DMS 273 (cell line): ENCODE results near the gene PSME4.
"Not testable (repeated sequence)": the region's sequence is repeated elsewhere in the genome, so short reads cannot be mapped to it uniquely, and the experiment has no call there.

Experiments used
- DNase-seq: peaks from one replicate; lab custom pipeline; 2025; ENCODE audit not compliant: unreplicated experiment; lab: John Stamatoyannopoulos, UW

PSME4 gene

DNA sequence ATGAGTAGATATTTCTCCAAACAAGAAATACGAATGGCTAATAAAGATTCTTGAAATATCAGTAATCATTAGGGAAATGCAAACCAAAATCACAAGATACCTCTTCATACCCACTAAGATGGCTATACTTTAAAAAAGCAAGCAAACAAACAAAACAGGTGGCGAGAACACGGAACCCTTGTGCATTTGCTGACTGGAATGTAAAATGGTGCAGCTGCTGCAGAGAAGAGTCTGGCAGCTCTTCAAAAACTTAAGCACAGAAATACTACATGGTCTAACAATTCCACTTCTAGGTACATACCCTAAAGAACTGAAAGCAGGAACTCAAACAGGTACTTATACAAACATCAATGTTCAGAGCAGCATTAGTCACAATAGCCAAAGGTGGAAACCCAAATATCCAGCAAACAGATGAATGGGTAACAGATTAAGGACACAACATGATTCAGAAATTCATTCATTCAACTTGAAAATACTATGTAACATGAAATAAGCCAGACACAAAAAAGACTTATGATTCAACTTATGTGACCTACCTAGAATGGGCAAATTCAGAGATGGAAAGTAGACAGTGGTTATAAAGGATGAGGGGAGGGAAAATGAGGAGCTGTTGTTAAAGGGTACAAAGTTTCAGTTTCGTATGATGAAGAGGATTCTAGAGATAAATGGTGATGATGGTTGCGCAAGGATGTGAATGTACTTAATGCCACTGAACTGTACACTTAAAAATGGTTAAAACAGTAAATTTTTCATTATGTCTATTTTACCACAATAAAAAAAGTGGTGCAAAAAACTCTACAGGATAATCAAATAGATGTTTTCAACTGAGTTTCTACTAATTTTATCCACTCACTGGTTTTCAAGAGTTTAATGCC is 84.2 kb downstream of the PSME4 start:
- DNase-seq, result no peak

DNA sequence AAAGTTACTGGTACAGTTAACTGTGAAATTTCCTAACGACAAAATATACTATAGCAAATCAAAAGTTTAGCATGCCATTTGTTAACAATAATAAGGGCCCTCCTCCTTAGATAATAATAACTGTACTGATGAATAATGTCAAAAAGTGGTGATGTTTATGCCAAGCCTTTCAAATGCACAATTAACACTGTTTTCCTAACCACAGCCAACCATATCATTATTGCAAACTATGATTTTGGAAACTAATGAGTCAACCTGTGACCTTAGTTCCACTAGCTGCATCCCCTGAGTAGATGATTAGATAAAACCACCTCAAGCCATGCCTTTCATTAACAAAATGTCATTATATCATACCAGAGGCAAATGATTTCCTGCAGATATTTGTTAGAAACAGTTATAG is 85.9 kb downstream of the PSME4 start:
- no peak for DNase-seq

DNA sequence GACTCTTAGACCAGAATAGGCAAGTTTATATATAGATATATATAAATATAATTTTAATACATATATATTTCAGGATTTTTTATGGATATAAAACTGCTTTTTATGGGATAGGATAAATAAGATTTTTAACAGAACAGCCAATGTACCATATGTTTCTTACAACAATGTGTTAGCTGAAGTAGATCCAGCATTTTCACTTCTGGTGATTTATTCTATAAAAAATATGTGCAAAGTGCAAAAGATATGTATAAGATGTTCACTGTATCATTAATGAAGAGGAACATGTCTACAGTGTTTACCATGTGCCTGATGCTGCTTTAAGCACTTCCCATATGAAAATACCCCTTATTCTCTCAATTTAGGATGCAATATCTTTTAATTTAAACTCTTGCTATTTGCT is 88.8 kb downstream of the PSME4 start:
- DNase-seq, result no peak

DNA sequence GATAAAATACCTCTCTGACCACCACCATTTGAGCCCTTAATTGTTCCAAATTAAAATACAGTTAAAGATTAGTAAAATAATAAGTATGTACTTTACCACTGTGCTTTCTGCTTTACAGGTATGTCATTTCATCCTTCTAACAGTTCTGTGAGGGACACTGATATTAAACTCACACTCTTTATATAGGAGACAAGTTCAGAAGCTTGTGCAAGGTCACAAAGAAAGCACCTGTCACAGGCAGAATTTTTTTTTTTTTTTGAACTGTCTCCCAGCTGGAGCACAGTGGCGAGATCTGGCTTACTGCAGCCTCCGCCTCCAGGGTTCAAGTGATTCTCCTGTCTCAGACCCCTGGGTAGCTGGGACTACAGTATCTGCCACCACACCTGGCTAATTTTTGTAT is 89.4 kb downstream of the PSME4 start:
- no peak for DNase-seq

DNA sequence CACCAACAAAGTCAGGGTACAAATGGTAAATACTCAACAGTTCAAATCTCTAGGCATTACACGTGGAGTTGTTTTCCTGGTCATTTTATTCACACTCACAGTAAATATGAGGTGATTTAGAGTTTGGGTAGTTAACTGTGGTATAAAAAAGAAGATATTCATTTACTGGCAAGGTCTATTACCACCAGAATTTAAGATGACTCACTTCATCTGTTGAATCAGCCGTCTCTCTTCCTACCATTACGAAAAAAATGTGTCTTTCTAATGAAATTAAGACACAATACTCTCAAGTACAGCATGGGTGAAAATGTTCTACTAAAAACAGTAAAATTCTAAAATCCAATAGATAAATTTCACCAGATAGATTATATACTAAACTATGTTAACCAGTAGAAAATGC is 90.0 kb downstream of the PSME4 start:
- no peak for DNase-seq

DNA sequence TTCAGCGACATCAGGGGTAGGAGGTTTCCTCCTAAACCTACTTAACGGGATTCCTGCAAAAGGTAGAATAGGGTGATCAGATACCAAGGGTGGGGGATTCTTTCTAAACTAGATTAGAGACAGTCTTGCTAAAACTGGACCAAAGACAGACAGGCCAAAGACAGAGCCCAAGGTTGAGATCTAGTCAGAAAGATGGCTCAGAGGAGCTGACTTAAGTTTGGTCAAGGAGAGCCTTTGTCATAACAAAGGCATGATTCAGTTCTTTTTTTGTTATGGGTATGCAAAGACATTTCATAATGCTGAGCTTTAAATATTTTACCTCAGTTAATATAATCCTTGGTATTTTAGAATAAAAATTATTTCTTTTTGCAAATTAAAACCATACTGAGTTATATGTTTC is 93.2 kb downstream of the PSME4 start:
- DNase-seq, result no peak

DNA sequence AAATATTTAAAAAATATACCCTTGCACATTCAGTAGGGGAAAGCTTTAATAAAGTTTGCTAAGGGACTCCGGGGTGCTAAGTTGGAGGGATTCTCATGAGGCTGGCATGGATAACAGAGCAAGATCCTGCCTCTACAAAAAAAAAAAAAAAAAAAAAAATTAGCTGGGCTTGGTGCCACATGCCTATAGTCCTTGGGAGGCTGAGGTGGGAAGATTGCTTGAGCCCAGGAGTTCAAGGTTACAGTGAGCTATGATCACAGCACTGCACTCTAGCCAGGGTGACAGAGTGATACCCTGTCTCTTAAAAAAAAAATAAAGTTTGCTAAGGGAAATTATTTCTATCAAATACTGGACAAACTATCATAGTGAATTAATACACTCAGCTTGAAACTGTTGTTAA is 93.7 kb downstream of the PSME4 start:
- no peak for DNase-seq

DNA sequence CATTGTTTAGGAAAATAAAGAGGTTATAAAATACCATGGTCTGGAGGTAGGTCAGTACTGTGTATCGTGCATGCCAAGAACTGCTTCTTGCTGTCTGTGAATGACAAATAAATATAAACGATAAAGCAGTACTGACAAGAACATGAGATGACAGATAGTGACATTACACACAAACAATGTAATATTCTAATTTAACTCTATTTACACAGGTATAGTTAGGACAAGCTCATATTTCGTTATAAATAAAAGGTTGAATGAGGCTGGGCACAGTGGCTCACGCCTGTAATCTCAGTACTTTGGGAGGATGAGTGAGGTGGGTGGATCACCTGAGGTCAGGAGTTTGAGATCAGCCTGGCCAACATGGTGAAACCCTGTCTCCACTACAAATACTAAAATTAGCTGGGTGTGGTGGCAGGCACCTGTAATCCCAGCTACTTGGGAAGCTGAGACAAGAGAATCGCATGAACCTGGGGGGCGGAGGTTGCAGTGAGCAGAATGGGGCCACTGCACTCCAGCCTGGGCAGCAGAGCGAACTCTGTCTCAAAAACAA is 96.3 kb downstream of the PSME4 start:
- no peak for DNase-seq

DNA sequence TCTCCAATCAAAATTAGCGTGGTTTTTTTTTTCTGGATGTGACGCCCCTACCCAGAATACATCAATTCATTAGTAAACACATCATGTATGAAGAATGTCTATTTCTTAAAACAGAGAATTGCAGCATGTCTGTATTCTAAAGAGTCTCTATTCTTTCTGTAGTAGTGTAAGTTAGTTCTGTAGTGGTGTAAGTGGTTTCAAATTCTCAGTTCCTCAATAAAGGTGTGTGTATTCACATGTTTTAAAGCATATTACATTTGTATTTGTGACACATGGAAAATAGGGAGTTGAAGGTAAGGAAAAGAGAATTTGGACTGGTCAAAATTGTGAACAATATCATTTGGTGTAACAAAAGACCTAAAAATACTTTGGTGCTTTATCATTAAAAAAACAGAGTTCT is 103.0 kb downstream of the PSME4 start:
- DNase-seq, result no peak

DNA sequence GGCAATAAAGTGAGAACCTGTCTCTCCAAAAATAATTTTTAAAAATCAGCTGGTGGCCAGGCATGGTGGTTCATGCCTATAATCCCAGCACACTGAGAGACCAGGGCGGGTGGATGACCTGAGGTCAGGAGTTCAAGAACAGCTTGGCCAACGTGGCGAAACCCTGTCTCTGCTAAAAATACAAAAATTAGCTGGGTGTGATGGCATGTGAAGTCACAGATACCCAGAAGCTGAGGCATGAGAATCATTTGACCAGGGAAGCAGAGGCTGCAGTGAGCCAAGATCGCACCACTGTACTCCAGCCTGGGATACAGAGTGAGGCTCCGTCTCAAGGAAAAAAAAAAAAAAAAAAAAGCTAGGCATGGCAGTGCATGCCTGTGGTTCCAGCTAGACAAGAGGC is 103.6 kb downstream of the PSME4 start:
- DNase-seq, result no peak

DNA sequence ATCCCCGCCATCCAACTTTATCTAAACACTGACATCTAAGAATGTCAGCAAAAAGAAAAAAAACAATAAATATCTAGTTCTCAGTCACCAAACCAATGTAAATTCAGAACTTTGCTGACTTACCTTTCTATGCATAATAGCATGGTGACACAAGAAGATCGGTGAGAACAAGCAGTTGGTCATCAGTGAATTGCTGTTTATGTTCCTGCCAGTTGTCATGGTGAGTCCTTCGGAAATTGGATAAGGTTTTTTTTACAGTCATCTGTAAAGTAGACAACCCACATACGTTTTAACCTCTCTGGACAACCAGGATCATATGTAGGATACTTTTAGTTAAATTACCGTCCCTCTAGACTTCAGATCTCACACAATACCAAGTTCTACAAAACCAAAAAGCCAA is 104.8 kb downstream of the PSME4 start:
- no peak for DNase-seq

DNA sequence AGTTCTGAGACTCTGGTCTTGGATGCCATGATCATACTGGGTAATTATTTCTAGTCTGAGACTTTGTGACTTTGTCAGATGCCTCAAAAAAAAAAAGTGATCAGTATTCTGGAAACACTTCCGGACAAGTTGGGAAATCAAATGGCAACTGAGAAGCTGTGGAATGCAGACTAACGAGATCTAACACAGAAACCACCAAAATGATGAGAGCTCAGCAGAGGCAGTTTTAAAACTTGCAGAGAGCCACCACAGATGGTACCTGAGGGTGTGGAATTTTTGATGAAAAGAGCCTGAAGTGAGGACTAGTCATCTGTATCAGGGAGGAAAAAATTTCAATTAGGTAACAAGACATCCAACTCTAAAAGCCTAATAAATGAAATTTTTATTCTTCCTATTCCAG is 105.5 kb downstream of the PSME4 start:
- DNase-seq, result no peak

DNA sequence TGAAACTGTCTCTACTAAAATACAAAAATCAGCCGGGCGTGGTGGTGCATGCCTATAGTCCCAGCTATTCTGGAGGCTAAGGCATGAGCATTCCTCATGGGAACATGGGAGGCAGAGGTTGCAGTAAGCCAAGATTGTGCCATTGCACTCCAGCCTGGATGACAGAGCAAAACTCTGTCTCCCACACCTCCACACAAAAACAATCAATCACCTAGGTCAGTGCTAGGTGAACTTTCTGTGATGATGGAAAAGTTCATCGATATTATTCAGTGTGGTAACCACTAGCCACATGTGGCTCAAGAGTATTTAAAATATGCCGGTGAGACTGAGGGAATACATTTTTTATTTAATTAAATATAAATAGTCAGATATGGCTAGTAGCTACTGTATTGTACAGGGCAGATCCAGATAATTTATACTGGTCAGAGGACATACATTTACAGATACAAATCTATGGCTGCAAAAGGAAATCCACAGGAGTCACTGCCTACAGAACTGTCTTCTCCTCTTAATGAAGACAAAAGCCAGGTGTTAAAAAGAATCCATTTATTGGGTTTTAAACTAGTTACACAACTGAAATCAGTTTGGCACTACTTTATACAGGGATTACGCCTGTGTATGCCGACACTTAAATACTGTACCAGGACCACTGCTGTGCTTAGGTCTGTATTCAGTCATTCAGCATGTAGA is 107.1 kb downstream of the PSME4 start:
- no peak for DNase-seq

DNA sequence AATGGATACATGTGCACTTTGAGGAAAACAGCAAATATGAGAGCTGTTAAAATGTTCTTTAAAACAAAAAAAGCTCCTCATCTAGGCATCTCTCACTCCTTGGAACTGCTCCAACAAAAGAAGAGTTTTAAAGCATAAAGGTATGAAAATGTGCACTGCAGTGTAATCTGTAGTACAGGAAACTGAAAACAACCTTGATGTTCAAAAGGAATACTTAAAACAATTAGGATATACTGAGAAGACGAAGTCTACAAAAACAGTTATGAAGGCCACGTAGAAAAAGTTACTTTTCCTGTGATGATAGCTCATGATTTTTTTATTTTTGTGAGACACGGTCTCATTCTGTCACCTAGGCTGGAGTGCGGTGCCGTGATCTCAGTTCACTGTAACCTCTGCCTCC is 109.0 kb downstream of the PSME4 start:
- DNase-seq, result no peak

DNA sequence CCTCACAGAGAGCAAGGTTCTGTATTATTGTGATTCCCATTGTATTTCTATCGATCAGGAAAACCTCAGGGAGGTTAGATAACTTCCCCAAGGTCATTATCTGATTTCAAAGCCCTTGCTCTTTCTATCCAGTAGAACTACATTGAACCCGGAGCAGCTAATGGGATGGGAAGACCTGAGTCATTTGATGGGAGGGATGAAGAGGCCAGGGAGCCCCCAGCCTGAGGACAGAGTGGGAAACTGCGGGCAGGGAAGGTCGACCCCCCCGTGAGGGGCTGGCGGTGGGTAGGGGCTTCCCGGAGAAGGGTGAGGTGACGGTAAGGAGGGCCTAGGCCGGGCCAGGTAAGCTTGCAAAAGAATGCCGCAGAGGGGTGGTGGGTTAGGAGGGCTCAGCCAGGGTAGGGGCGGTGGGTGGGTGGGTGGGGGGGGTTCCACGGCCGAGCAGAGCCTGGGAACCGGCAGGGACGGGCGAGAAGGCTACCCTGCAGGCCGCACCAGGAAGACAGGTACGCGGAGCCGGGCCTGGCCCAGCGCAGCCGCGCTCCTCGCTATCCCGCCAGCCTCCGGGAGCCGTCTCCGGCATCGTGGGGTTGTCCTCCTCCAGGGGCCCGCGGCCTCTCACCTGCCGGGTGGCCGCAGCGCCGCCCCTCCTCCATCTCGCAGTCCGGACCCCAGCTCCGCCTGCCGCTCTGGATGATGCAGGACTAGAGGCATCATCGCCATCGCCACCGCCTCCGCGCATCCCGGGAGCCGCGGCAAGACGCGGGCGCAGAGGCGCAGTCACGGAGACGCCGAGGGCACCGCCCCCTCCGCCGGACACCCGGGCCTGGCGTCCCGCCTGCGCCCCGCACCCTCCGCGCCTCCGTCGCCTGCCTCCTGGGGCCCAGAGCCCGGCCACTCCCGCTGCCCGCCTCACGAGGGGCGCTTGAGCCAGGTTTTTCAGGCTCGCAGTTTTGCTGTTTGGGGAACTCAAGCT is 111.3 kb downstream of the PSME4 start, which contains the start of gene GPR75:
TSS of gene GPR75 (minus strand) at position 762 of the 976 bp plus-strand sequence. CDS start 5,211 bp downstream, outside the sequence.
- DNase-seq, result no peak

DNA sequence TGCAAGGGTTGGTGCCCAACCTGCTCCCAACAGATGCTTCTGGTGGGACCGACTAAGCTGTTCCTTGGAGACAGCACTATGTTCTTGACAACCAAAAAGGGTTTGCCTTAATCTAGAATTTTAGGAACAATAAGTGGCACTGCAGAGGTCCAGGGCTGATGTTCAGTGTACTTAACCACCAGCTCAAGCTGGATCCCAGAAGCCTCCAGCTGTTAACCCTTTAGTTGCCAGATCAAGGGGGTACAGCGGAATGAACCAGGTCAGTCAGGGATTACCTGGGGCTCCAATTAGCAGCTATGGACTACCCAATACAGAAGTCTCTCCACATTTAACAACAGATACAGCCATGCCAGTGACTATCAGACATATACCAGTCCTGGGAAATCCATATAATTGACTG is 114.5 kb downstream of the PSME4 start:
- peak; percentile 14 for DNase-seq

DNA sequence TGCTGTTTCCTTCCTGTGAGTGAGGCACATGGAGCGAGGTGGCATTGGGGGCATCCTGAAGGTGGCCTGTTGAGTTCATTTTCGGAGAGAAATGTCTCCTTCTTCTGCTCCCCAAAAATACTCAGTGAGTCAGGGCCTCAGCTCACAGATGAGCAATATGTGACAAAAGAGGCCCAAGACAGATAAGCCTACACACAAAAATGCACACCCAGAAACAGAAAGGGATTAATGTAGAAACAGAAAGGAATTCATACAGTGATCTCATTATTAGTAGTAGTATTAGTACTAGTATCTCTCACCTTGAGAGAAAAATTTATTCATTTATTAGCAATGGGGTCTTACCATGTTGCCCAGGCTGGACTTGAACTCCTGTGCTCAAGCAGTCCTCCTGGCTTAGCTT is 116.1 kb downstream of the PSME4 start:
- DNase-seq, result no peak

DNA sequence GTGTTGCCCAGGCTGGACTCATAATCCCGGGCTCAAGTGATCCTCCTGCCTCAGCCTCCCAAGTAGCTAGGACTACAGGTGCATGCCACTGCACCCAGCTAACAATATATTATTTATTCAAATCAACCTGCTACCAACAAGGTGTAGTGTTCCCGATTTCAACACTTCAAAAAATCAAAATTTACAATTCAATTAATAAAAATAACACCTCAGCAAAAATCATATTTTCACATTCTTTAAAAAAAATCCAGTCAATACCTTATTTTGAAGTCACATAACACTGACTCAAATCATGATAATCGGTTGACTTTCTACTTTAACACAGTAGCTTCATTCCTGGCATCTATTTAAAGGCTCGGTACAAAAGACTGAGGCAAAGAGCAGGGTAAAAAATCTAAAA is 118.3 kb downstream of the PSME4 start:
- no peak for DNase-seq

DNA sequence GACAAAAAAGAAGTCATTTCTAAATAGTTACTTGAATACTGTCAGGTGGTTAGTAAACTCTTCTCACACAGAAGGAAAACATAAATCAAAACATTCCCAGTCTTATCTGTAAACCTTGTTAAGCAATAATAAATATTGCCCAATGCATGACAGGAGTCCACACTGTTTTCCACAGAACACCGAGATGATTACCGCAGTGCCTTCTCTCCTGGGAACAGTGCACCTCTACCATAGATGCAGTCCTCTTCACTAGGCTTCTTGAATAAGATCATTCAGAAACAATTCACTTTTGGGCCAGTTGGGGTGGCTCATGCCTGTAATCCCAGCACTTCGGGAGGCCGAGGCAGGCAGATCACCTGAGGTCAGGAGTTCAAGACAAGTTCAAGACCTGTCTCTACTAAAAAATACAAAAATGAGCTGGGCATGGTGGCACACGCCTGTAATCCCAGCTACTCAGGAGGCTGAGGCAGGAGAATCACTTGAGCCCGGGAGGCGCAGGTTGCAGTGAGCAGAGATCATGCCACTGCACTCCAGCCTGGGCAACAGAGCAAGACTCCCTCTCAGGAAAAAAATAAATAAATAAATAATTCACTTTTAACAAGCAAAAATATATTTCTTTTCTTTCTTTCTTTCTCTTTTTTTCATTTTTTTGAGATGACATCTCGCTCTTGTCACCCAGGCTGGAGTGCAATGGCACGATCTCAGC is 119.6 kb downstream of the PSME4 start:
- not testable (repeated sequence) for DNase-seq

DNA sequence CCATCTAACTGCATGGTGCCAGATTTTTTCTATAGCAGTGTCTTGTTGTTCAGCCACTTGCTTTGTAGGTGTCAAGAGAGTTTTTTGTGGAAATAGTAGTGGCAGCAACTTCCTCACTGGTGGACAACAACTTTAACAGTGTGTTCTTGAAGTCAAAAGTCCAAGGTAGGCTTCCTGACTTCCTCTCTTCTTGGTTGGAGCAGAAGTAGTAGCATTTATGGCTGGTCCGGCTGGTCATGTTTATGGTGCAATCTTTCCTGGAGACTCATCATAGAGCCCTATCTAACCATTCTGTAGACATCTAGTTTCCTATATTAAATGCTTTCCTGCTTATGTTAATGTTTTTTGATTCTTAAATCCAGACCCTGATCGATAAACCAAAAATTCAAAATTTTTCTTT is 122.7 kb downstream of the PSME4 start:
- no peak for DNase-seq
